HepG2 (cell line): ENCODE data around the gene NME2. TPM values are rescaled to one million over a fixed set of nuclear protein-coding genes. Genes with fewer than 3 reads are reported as not detected.

Source experiments
- BRCA1 ChIP-seq: sonication (generic); formaldehyde crosslinking; IDR thresholded peaks from 2 replicates; pipeline ENCODE4 v1.4.0; 2020; ENCODE audit warnings: missing genetic modification reagents
- CENPBD1 ChIP-seq: sonication (generic); formaldehyde crosslinking; IDR thresholded peaks from 2 replicates; pipeline ENCODE4 v1.8.0; 2022; ENCODE audit warnings: missing genetic modification reagents, low read depth, mild to moderate bottlenecking, borderline replicate concordance
- CREB1 ChIP-seq, 2 experiments: fragments of 450-650 bp in 1 of 2; IDR thresholded peaks; 2 replicates each; pipeline ENCODE4 v1.6.1; 2016 to 2017; ENCODE audit warnings: control low read depth in 1 of 2, mild to moderate bottlenecking in 1 of 2, missing compliant biosample characterization in 1 of 2, missing genetic modification characterization in 1 of 2
- GLI4 ChIP-seq: sonication (generic); formaldehyde crosslinking; IDR thresholded peaks from 2 replicates; pipeline ENCODE4 v1.5.1; 2020; ENCODE audit warnings: missing genetic modification reagents, mild to moderate bottlenecking, moderate library complexity, borderline replicate concordance
- HNF1B ChIP-seq: sonication (generic); formaldehyde crosslinking; IDR thresholded peaks from 2 replicates; pipeline ENCODE4 v1.5.1; 2020; ENCODE audit warnings: mild to moderate bottlenecking, moderate library complexity, missing genetic modification reagents
- HOXA3 ChIP-seq: sonication (generic); formaldehyde crosslinking; IDR thresholded peaks from 2 replicates; pipeline ENCODE4 v1.5.0; 2020; ENCODE audit warnings: missing genetic modification reagents
- KLF16 ChIP-seq, 2 experiments: sonication (generic) in 1 of 2; formaldehyde crosslinking in 1 of 2; IDR thresholded peaks; 2 replicates each; pipeline versions ENCODE4 v1.6.1 to v1.8.0; 2016 to 2023; ENCODE audit warnings: missing genetic modification reagents in 2 of 2, missing compliant biosample characterization in 1 of 2
- KMT2A ChIP-seq: sonication (generic); formaldehyde crosslinking; IDR thresholded peaks from 2 replicates; pipeline ENCODE4 v1.4.0; 2020; ENCODE audit warnings: missing genetic modification reagents
- NFE2L2 ChIP-seq: fragments of 150-350 bp; IDR thresholded peaks from 2 replicates; pipeline ENCODE4 v1.6.1; 2014; ENCODE audit warnings: low read length
- RAD21 ChIP-seq: fragments of 450-650 bp; formaldehyde crosslinking; IDR thresholded peaks from 2 replicates; pipeline ENCODE4 v1.5.0; 2020; ENCODE audit warnings: mild to moderate bottlenecking
- SKIL ChIP-seq: sonication (generic); formaldehyde crosslinking; IDR thresholded peaks from 2 replicates; pipeline ENCODE4 v1.8.0; 2022; ENCODE audit warnings: missing genetic modification reagents, mild to moderate bottlenecking, moderate library complexity, borderline replicate concordance
- ZNF12 ChIP-seq: sonication (generic); formaldehyde crosslinking; IDR thresholded peaks from 2 replicates; pipeline ENCODE4 v1.5.0; 2020; ENCODE audit warnings: missing genetic modification reagents
- ZNF136 ChIP-seq: sonication (generic); formaldehyde crosslinking; IDR thresholded peaks from 2 replicates; pipeline ENCODE4 v1.8.1; 2022; ENCODE audit warnings: low read depth, mild to moderate bottlenecking, moderate library complexity, missing genetic modification reagents
- ZNF17 ChIP-seq: sonication (generic); formaldehyde crosslinking; IDR thresholded peaks from 2 replicates; pipeline ENCODE4 v1.5.0; 2020; ENCODE audit warnings: mild to moderate bottlenecking, missing genetic modification reagents
- ZNF251 ChIP-seq: sonication (generic); formaldehyde crosslinking; IDR thresholded peaks from 2 replicates; pipeline ENCODE4 v1.9.0; 2021; ENCODE audit warnings: mild to moderate bottlenecking, missing genetic modification reagents
- ZNF256 ChIP-seq: sonication (generic); formaldehyde crosslinking; conservative IDR thresholded peaks from 2 replicates; pipeline ENCODE4 v1.4.0; 2020; ENCODE audit warnings: missing genetic modification reagents
- ZNF496 ChIP-seq: sonication (generic); formaldehyde crosslinking; IDR thresholded peaks from 2 replicates; pipeline ENCODE4 v1.8.1; 2023; ENCODE audit warnings: mild to moderate bottlenecking, moderate library complexity, missing genetic modification reagents; ENCODE audit not compliant: insufficient replicate concordance
- ZNF547 ChIP-seq: sonication (generic); formaldehyde crosslinking; IDR thresholded peaks from 2 replicates; pipeline ENCODE4 v1.5.1; 2020; ENCODE audit warnings: mild to moderate bottlenecking, missing genetic modification reagents
- ZNF616 ChIP-seq: sonication (generic); formaldehyde crosslinking; IDR thresholded peaks from 2 replicates; pipeline ENCODE4 v1.5.0; 2020; ENCODE audit warnings: low read depth, mild to moderate bottlenecking, missing genetic modification reagents
- ZNF766 ChIP-seq: sonication (generic); formaldehyde crosslinking; IDR thresholded peaks from 2 replicates; pipeline ENCODE4 v1.5.0; 2020; ENCODE audit warnings: missing genetic modification reagents, borderline replicate concordance
- ZUFSP ChIP-seq: sonication (generic); formaldehyde crosslinking; IDR thresholded peaks from 2 replicates; pipeline ENCODE4 v1.9.0; 2021; ENCODE audit warnings: missing genetic modification reagents, mild to moderate bottlenecking, borderline replicate concordance
- polyA plus RNA-seq, 8 experiments: library from polyadenylated mRNA; depleted of rRNA in 3 of 8; stranded (reverse) in 7 of 8; unstranded in 1 of 8; fragments of >200 nt; fragmentation: Illumina TruSeq in 4 of 8; extraction: Trizol in 4 of 8; gene quantifications; 2 replicates each; pipeline versions ENCODE4 v1.2.1 to v1.2.3, GENCODE V29; 2011 to 2016; ENCODE audit warnings: low read depth in 4 of 8, missing spikeins in 1 of 8, mixed read lengths in 1 of 8; ENCODE audit not compliant: insufficient read depth in 1 of 8
- total RNA-seq, 5 experiments: library from RNA; depleted of rRNA; stranded (reverse); fragments of >200 nt; fragmentation: Illumina TruSeq; extraction: Trizol; gene quantifications; 2 replicates each; pipeline ENCODE4 v1.2.3, GENCODE V29; 2016; ENCODE audit warnings: low read depth in 1 of 5

Gene NME2
- total and polyA plus RNA-seq, 2 of the 13 experiments (the other 11 are each of a cell fraction or from before 2014, with no cell fraction given): 790 to 1,213 TPM

GRCh38 chr17:51166987-51167931 is 1.0 kb downstream of the NME2 start (continued):
- no peak; the same call in 1 of the 2 replicates for TF ChIP-seq ZNF547 (CRISPR knock-in tag)
- TF ChIP-seq ZNF766: no peak
- no peak; the same call in 1 of the 2 replicates for TF ChIP-seq KMT2A
- TF ChIP-seq SKIL (CRISPR knock-in tag): no peak
- TF ChIP-seq ZNF496 (CRISPR knock-in tag): no peak
- TF ChIP-seq BRCA1 (CRISPR knock-in tag): no peak
- no peak for TF ChIP-seq ZUFSP (CRISPR knock-in tag)
- TF ChIP-seq ZNF616 (CRISPR knock-in tag): no peak
- TF ChIP-seq CENPBD1 (CRISPR knock-in tag): no peak
- TF ChIP-seq ZNF251: 0 out of 2 replicates have a peak, but pooled peaks have one; percentile 61
- no peak for TF ChIP-seq GLI4 (CRISPR knock-in tag)
- no peak; the same call in 1 of the 2 replicates for TF ChIP-seq ZNF136
- TF ChIP-seq KLF16 (CRISPR knock-in tag; IDR thresholded peaks at IDR 0.05): no peak
- TF ChIP-seq ZNF256 (CRISPR knock-in tag): peak; percentile 59; the same call in 1 of the 2 replicates
- TF ChIP-seq RAD21 (CRISPR knock-in tag): peak; percentile 49
- no peak; the same call in 1 of the 2 replicates for TF ChIP-seq HOXA3 (CRISPR knock-in tag)
- TF ChIP-seq ZNF17: no peak
- TF ChIP-seq ZNF12 (CRISPR knock-in tag): no peak
- TF ChIP-seq HNF1B (CRISPR knock-in tag): peak; percentile 72; the same call in 1 of the 2 replicates
- TF ChIP-seq NFE2L2: no peak
- no peak for TF ChIP-seq CREB1 (IDR thresholded peaks at IDR 0.05)
- TF ChIP-seq CREB1 (CRISPR knock-in tag; IDR thresholded peaks at IDR 0.05): no peak
